Activated CD4-positive, alpha-beta T cell treated with anti-CD3 and anti-CD28 coated beads, Interleukin-2, amount 10 ng/mL, durations not matched to agents 7 days and 5 days (primary cell): Measurements from ENCODE around the gene TGM4. TPM values are rescaled to one million over a fixed set of nuclear protein-coding genes. Genes with fewer than 3 reads are reported as not detected.

ENCODE experiments used
- CTCF ChIA-PET: fragments of 350-600 bp; sonication (Branson Sonifier 250); formaldehyde crosslinking; loops from one replicate; lab custom pipeline; 2021; ENCODE audit warnings: antibody characterized with exemption; lab: Charles Lee
- POLR2A ChIA-PET: fragments of 350-600 bp; sonication (Branson Sonifier 250); formaldehyde crosslinking; loops from one replicate; lab custom pipeline; 2021; ENCODE audit warnings: antibody characterized with exemption; lab: Charles Lee
- DNase-seq: peaks from one replicate; pipeline ENCODE4 v3.0.0-alpha.2; 2020
- H3K27ac Mint-ChIP-seq: one replicate; pipeline ENCODE4 v1.8.0; 2021; ENCODE audit warnings: mild to moderate bottlenecking, moderate library complexity, mixed read lengths
- H3K27me3 Mint-ChIP-seq: one replicate; pipeline ENCODE4 v1.8.0; 2021; ENCODE audit warnings: mixed read lengths
- H3K36me3 Mint-ChIP-seq: one replicate; pipeline ENCODE4 v1.8.0; 2021; ENCODE audit warnings: low read depth, mixed read lengths
- H3K4me1 Mint-ChIP-seq: one replicate; pipeline ENCODE4 v1.8.0; 2021; ENCODE audit warnings: mixed read lengths
- H3K4me3 Mint-ChIP-seq: one replicate; pipeline ENCODE4 v1.8.0; 2021; ENCODE audit warnings: mild to moderate bottlenecking, moderate library complexity, mixed read lengths
- H3K9me3 Mint-ChIP-seq: one replicate; pipeline ENCODE4 v1.8.0; 2021; ENCODE audit warnings: mixed read lengths
- total RNA-seq, 2 experiments: library from RNA; stranded (reverse); gene quantifications; one replicate each; pipeline ENCODE4 v1.2.3, GENCODE V29; 2021

TGM4 gene
- total RNA-seq, 2 experiments from 2014 or later = not detected

DNA sequence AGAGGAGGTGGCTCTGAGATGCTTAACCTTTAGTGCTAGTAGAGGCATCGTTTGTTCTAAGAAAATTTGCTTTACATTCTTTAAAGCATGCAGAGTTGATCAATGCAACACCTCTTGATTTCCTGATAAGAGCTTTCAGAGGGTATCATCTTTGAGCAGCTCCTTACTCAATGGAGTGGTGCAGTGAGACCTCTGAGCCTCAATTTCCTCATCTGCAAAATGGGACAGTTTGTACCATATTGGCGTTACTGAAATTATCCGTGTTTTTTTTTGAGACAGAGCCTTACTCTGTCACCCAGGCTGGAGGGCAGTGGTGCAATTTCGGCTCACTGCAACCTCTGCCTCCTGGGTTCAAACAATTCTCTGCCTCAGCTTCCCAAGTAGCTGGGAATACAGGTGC, 14.3 kb upstream of the TGM4 start:
- ChIA-PET CTCF (interaction anchor here (1.3 kb wide), 1 partner anchor 10 kb away, joined by 5 read pairs; no protein-coding TSS in a partner anchor), POLR2A (no interaction called here)
- no peaks in the 10 kb centered on the region for H3K27me3 Mint-ChIP-seq
- no peak overlapping the region for H3K27ac Mint-ChIP-seq
- no peak for DNase-seq
- peaks cover 6% of the 10 kb centered on the region for H3K36me3 Mint-ChIP-seq
- no peaks in the 10 kb centered on the region for H3K9me3 Mint-ChIP-seq
- no peak overlapping the region for H3K4me3 Mint-ChIP-seq
- H3K4me1 Mint-ChIP-seq = peaks cover 21% of the 10 kb centered on the region

DNA sequence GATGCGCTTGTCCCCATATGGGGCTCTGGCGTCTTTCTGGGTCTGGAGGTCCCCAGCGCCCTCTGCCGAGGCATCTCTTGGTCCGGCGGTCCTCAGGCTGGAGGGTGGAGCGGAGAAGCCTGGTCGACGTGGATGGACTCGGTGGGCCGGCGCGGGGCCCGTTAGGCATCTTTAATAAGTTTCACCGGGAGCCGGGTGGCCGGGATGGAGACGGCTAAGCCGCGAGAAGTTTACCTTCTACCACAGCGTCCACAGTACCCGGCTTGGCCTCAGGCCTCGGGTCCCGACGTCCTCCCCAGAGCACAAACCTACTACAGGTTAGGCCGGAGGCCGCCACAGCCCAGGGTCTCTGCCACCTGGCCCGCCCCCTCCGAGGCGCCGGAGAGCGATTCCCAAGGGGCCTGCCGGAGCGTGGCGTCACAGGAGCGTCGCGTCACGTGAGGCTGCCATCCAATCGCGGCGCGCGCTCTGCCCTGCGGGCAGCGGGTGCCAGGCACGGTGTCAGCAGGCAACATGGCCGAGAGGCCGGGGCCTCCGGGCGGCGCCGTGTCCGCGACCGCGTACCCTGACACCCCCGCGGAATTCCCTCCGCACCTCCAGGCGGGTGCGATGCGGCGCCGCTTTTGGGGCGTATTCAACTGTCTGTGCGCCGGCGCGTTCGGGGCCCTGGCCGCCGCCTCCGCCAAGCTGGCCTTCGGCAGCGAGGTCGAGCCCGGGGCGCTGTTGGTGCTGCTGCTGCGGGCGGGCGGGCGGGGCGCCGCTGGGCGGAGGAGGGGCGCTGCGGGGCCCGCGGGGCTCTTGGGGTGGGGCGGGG, 12.8 kb upstream of the TGM4 start, which contains the start of gene TMEM42:
Gene TMEM42 (plus strand): TSS at position 501 of the 814 bp plus-strand sequence. CDS start 13 bp downstream, at position 514.
- CTCF ChIA-PET = no interaction called here
- POLR2A ChIA-PET = no interaction called here
- H3K9me3 Mint-ChIP-seq = no peaks in the 10 kb centered on the region
- DNase-seq = peak; percentile 86
- no peaks in the 10 kb centered on the region for H3K27me3 Mint-ChIP-seq
- H3K27ac Mint-ChIP-seq = peak within 1 kb of the TSS; percentile 91
- peak within 1 kb of the TSS; percentile 79 for H3K4me3 Mint-ChIP-seq
- peaks cover 34% of the 10 kb centered on the region for H3K4me1 Mint-ChIP-seq
- peaks cover 17% of the 10 kb centered on the region for H3K36me3 Mint-ChIP-seq

DNA sequence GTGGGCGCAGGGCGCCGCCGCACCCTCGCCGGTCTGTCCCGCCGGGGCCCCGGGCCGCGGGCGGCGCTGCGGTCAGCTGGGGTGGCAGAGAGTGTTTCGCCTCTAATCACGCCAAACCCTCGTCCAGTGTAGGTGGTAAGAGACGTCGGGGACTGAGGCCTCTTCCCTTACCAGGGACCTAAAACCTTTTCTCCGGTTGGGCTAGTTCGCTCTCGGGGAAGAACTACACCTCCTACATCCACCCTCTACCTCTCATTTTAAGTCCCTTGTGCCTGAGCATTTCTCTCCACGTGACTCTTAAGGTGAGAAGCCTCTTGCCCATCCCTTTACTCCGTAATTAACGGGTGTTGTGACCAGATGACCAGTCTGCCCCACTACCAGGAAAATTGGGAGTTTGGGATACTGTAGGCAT, 12.2 kb upstream of the TGM4 start:
- ChIA-PET CTCF (no interaction called here), POLR2A (no interaction called here)
- Mint-ChIP-seq H3K4me3 (peak overlapping the region; percentile 79), H3K27me3 (no peaks in the 10 kb centered on the region), H3K36me3 (peaks cover 23% of the 10 kb centered on the region), H3K4me1 (peaks cover 38% of the 10 kb centered on the region), H3K9me3 (peaks cover under 1% of the 10 kb centered on the region), H3K27ac (peak overlapping the region; percentile 89)
- no peak for DNase-seq

DNA sequence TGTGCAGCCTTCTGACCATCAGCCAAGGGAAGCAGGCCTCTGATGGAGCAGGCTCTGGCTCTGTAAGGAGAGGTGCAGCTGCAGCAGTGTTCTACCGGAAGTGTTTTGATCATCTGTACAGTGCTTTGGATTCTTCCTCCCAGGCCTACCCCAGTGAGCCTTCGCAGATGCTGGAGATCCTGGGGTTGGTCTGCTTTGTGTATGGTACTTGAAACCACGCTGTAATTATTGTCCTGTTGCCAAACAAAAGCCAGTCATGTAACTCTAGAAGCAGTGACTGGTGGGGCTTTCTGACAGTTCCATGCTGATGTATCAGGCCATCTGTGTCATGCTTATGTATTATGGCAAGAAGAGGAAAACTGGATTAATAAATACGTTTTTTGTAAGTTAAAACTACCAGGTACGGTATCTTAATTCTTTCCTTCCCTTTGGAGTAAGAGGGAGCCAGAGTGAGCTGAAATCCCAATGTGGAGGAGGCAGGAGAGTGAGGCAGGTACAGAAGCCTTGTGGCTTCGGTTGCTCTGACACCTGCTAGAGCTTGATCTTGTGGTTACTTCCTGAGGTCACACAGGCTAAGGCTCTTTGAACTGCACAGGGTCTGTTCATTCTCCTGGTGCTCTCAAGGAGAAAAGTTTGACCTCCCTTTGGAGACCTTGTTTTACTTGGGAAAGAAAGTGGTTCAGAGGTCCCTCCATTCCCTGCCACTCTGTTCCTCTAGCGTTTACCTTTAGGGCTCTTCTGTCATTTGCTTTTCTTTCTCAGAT, 9.0 kb upstream of the TGM4 start:
- Mint-ChIP-seq H3K27me3 (no peaks in the 10 kb centered on the region), H3K27ac (peak overlapping the region; percentile 78), H3K4me1 (peaks cover 40% of the 10 kb centered on the region), H3K9me3 (peaks cover 4% of the 10 kb centered on the region), H3K36me3 (peaks cover 28% of the 10 kb centered on the region), H3K4me3 (no peak overlapping the region)
- ChIA-PET CTCF (interaction anchor here (0.7 to 1.5 kb wide), 2 partner anchors 12 to 480 kb away, joined by 3 to 4 read pairs; no protein-coding TSS in a partner anchor), POLR2A (interaction anchor here (0.6 kb wide), 1 partner anchor 201 kb away, joined by 3 read pairs; no protein-coding TSS in a partner anchor)
- DNase-seq = peak; percentile 34

DNA sequence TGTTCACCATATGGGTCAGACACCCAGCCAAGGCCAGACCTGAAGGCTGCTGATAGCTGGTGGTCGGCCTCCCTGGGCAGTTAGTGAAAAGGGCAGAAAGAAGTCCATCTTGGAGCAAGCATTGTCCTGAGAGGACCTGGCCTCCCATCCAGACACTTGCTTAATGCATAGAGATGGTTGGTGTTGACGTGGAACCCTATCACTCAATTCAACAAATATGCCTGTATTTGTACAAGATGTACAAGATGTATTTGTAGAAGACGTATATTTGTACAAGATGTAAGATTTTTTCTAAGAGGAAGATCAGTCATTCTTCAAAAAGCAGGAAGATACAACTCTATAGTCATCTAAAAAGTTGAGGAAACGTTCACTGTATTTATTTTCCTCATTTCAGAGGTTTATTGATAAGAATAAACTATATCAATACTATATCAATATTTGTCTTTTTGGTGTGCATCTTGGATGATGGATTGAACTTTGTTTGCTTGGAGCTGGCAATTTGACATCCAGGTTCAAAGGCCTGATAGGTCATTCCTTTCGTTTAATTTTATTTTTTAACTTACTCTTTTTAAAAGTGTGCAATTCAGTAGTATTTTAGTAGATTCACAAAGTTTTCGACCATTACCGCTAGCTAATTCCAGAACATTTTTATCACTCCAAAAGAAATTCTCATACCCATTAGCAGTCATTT, 6.8 kb upstream of the TGM4 start:
- Mint-ChIP-seq H3K4me1 (peaks cover 34% of the 10 kb centered on the region), H3K4me3 (no peak overlapping the region), H3K27me3 (no peaks in the 10 kb centered on the region), H3K36me3 (peaks cover 26% of the 10 kb centered on the region), H3K9me3 (peaks cover 4% of the 10 kb centered on the region), H3K27ac (no peak overlapping the region)
- ChIA-PET CTCF (no interaction called here), POLR2A (no interaction called here)
- no peak for DNase-seq

DNA sequence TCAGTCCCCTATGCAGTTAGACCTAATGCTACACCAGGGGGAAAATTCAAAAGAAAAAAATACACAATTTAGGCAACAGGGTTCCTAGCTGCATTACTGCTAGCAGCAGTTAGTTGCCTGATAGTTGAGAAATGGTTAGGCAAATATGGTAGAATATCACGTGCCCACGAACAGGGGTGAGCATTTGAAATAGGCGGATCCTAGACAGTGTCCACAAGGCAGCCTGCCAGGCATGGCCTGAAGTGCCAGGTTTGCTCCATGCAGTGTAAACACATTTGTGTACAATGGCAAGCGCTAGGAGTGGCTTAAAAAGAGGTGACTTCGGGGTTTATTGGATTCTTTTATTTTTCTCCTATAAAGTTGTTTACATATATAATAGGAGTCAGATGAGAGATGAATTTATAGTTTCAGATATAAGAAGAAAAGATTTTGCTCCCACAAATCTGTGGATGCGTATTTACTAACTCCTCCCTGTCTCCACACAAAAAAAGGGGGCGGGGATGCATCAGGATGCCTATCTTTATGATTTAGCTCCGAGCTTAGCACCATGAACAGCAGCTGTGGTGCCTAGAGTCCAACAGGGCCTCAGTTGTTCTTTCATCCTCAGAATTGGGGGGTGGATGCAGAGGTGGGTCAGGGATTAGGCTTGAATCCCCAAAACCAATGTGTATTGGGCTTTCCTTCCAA, 3.9 kb upstream of the TGM4 start:
- ChIA-PET POLR2A (no interaction called here), CTCF (interaction anchor here (1.1 kb wide), 1 partner anchor 13 kb away, joined by 3 read pairs; no protein-coding TSS in a partner anchor)
- Mint-ChIP-seq H3K27ac (no peak overlapping the region), H3K4me1 (peaks cover 16% of the 10 kb centered on the region), H3K27me3 (no peaks in the 10 kb centered on the region), H3K9me3 (peaks cover 4% of the 10 kb centered on the region), H3K4me3 (no peak overlapping the region), H3K36me3 (peaks cover 18% of the 10 kb centered on the region)
- no peak for DNase-seq

DNA sequence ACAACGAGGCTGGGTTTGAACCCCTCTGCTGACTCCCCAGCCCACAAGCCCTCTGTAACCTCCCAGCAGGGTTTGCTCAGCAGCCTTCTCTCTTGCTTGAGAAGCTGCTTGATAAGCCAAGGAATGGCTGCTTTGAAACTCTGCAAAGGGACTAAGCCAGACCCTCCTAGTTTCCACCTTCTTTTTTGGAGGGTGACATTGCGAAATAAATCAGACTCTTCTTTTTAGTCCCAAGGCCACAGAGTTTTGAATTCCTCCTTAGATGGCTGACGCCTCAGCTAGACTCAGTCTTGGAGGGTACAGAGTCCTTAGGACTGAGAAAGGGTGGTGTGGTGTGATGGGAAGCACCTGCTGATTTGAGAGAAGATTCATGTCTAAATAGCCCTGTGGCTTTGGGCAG, 1.2 kb downstream of the TGM4 start:
- Mint-ChIP-seq H3K9me3 (no peaks in the 10 kb centered on the region), H3K27me3 (peaks cover 2% of the 10 kb centered on the region), H3K4me3 (no peak overlapping the region)

DNA sequence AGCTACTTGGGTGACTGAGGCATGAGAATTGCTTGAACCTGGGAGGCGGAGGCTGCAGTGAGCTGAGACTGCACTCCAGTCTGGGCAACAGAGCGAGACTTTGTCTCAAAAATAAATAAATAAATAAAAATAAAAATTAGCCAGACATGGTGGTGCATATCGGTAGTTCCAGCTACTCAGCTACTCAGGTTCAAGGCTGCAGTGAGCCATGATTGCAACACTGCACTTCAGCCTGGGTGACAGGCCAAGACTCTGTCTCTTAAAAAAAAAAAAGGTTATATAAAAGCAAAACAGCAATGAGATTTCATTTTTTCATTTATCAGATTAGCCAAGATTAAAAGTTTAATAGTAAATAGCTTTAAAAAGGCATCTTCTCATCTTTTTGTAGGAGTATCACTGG, 2.9 kb downstream of the TGM4 start:
- Mint-ChIP-seq H3K9me3 (no peaks in the 10 kb centered on the region), H3K27me3 (peaks cover 2% of the 10 kb centered on the region), H3K36me3 (no peaks in the 10 kb centered on the region), H3K27ac (no peak overlapping the region), H3K4me1 (no peaks in the 10 kb centered on the region), H3K4me3 (no peak overlapping the region)
- ChIA-PET POLR2A (no interaction called here), CTCF (interaction anchor here (0.6 to 1.6 kb wide), 3 partner anchors 11 to 717 kb away, joined by 3 to 4 read pairs (median 4); partner anchors contain the start of gene LIMD1)
- no peak for DNase-seq

More for the DNA sequence above, 1.2 kb downstream of the TGM4 start:
- Mint-ChIP-seq H3K27ac (no peak overlapping the region), H3K4me1 (no peaks in the 10 kb centered on the region), H3K36me3 (no peaks in the 10 kb centered on the region)
- POLR2A ChIA-PET = no interaction called here
- no peak for DNase-seq
- CTCF ChIA-PET = interaction anchor here (0.7 kb wide), 1 partner anchor 574 kb away, joined by 3 read pairs; no protein-coding TSS in a partner anchor

DNA sequence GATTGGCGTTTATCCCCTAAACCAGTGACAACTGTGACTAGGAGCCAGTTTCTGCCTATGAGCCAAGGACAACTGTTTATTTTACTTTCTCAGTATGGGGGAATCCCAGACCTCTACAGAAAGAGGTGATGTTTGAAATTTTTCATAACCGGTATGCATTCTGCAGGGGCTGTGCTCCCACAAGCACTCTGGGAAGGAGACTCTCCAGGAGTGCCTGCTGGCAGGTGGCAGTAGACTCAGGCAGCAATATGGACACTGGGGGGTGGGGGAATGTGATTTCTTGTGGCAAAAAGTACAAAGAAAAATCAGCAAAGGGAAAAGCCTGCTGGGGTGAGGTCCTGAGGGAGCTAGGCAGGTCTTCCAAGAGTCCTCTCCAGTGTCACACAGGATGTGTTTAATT, 5.9 kb downstream of the TGM4 start:
- no peaks in the 10 kb centered on the region for H3K4me1 Mint-ChIP-seq
- H3K4me3 Mint-ChIP-seq = no peak overlapping the region
- peaks cover 4% of the 10 kb centered on the region for H3K27me3 Mint-ChIP-seq
- no peaks in the 10 kb centered on the region for H3K36me3 Mint-ChIP-seq
- POLR2A ChIA-PET = no interaction called here
- CTCF ChIA-PET = interaction anchor here (1.3 kb wide), 1 partner anchor 8 kb away, joined by 4 read pairs; no protein-coding TSS in a partner anchor
- DNase-seq = no peak
- no peak overlapping the region for H3K27ac Mint-ChIP-seq
- no peaks in the 10 kb centered on the region for H3K9me3 Mint-ChIP-seq

DNA sequence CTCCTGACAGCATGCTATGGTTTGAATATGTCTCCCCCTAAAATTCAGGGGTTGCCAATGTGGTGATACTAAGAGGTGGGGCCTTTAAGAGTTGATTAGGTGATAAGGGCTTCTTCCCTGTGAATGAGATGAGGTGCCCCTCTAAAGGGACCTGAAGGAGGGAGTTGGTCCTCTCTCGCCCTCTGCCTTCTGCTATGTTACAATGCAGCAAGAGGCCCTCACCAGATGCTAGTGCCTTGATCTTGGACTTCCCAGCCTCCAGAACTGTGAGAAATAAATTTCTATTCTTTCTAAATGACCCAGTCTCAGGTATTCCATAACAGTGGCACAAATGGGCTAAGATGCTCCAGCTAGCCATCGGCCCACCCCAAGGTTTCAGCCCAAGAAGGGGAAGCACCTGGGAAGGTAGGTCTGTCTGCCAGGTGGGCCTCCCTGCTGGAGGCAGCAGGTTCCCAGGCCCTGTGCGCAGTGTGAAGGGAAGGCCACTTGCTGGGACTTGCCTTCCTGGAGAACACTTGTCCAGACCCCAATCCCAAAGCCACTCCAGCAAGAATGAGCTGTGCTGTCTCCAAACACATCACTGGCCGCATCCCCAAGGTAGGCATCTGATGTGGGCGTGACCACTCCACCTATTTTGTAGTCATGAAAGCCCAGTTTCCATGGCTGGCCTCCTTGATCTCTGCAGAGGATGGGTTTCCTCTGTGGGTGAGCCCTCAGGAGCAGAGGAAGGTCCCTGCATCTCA, 9.0 kb downstream of the TGM4 start:
- peaks cover 2% of the 10 kb centered on the region for H3K27me3 Mint-ChIP-seq
- no peak overlapping the region for H3K4me3 Mint-ChIP-seq
- CTCF ChIA-PET = interaction anchor here (1.5 kb wide), 1 partner anchor 13 kb away, joined by 3 read pairs; no protein-coding TSS in a partner anchor
- no peak for DNase-seq
- POLR2A ChIA-PET = no interaction called here
- no peak overlapping the region for H3K27ac Mint-ChIP-seq
- H3K9me3 Mint-ChIP-seq = no peaks in the 10 kb centered on the region
- H3K36me3 Mint-ChIP-seq = no peaks in the 10 kb centered on the region
- no peaks in the 10 kb centered on the region for H3K4me1 Mint-ChIP-seq

DNA sequence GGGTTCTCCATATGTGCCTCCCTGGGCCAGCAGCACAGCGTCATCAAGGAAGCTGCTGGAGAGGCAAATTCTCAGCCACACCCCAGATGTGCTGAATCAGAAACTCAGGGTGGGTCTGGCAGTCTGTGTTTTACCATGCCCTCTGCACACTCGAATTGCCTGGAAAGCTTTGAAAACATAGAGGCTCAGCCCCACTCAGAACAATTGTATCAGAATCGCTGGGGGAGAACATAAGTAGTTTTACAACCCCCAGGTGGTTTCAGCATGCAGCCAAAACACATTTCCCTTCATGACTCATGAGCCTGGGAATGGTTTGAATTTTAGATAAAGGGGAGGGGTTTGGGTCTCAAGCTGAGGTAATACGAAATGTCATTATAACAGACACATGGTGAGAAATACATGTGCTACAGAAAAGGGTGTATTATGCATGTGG, 9.6 kb downstream of the TGM4 start:
- no peaks in the 10 kb centered on the region for H3K36me3 Mint-ChIP-seq
- H3K4me3 Mint-ChIP-seq = no peak overlapping the region
- H3K27me3 Mint-ChIP-seq = peaks cover 2% of the 10 kb centered on the region
- no peaks in the 10 kb centered on the region for H3K4me1 Mint-ChIP-seq
- DNase-seq = no peak
- H3K27ac Mint-ChIP-seq = no peak overlapping the region
- H3K9me3 Mint-ChIP-seq = no peaks in the 10 kb centered on the region
- CTCF ChIA-PET = interaction anchor here (1.5 kb wide), 1 partner anchor 13 kb away, joined by 3 read pairs; no protein-coding TSS in a partner anchor
- POLR2A ChIA-PET = no interaction called here
